HG02759 (cell line): ENCODE measurements around the gene SLC25A29.

Experiments used
- ATAC-seq: cut with Tn5 transposase; IDR thresholded peaks from one replicate; pipeline ENCODE4 v1.9.1; 2021; ENCODE audit warnings: mild to moderate bottlenecking, moderate library complexity; ENCODE audit not compliant: unreplicated experiment

Gene SLC25A29

DNA sequence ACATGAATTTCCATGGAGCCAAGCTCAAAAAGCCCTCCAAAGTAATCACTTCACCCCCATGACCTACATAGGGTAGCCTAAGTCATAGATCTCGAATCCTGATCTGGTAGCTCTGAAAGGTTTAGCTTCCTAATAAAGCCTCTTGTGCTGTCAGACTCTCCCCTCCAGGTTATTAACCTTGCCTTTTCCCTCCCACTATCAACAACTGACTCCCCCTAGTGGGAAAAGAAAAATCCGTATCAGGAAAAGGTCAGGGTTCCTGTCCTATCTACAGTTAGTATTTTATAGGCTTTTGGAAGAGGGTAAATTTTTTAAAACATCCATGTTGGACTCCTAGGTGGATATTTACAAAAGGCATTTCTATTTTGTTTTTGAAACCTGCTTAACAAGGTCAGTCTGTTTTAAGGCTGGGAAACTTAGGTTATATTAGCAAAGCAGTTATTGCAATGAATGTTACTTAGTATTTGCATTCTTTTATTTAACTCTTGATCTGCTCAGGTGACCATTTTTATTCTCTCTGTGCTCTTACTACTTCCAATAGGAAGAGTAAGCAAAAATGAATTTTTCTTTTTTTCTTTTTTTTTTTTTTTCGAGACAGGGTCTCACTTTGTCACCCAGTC, 59.3 kb downstream of the SLC25A29 start:
- no peak for ATAC-seq

DNA sequence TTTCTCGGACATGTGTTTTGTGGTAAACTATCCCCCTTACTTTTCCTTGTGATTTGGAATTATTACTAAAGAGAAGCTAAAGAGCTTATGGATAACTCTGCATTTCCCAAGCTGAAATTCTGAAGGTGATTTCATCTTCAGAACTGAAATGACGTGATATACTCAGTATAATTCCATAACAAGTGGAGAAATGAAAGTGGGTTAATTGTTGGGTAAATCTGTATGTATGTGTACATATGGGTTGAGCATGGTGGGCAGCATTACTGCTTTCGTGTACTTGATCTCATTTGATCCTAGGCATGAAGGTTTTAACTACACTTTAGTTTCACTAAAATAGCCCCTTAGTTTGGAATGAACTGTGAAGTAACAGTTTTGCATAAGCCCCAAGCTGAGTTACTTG, 63.2 kb downstream of the SLC25A29 start:
- no peak for ATAC-seq

DNA sequence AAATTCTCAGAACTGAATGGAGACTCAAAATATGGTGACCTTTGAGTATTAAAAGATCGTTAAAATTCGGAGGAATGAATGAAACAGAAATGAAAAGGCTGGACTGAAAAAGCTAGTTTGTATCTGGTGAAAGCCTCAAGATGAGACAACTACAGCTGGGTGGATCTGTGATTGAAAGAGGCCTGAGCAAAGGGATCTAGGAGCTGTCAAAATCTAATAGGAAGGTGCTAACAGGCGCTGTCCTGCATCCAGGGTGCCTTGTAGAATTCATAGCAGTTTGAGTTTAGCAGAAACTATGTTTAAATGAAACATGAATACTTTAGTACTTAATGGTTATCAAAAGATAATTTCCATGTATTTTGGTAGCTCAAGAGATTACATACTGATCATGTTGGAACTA, 65.0 kb downstream of the SLC25A29 start:
- ATAC-seq: no peak
